Ecto neural progenitor cell (in vitro differentiated cells): ENCODE results near the gene SPATA33.
"Not testable (repeated sequence)": the region's sequence is repeated elsewhere in the genome, so short reads cannot be mapped to it uniquely, and the experiment has no call there.

Experiments used
- DNase-seq: peaks from one replicate; pipeline ENCODE4 v3.0.0-alpha.2; 2018; ENCODE audit warnings: low spot score

The SPATA33 gene

DNA sequence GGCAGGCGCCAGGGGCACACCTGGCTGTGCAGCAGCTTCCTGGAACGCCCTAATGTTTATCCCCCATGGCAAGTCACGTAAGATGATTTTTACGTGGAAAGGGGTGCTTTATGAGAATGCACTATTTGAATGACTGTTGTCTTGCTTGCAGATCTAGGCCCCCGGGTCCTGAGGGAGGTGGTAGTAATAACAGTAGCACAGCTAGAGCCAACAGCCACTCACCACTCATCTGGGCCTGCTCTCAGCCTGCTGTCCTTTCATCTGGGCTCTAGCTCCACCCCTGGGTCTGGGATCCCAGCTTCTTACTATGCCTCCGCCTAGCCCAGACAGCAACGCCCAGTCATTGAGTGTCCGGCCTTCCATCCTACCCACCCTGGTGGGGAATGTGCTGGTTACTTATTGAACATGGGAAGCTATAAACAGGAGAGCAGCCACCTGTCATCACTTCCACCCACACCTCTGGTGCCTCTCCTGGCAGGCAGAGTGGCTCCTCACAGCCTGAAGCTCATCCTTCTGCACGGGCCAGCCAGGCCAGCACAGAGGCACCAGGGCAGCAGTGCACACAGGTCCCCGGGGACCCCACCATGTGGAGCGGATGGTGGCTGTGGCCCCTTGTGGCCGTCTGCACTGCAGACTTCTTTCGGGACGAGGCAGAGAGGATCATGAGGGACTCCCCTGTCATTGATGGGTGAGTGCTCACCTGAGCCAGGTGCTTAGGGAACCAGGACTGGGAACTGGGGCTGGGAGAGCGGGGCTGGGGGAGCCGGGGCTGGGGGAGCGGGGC is 27.6 kb upstream of the SPATA33 start:
- no peak for DNase-seq

GRCh38 chr16:89633064-89633631 is 24.5 kb upstream of the SPATA33 start:
- no peak for DNase-seq

DNA sequence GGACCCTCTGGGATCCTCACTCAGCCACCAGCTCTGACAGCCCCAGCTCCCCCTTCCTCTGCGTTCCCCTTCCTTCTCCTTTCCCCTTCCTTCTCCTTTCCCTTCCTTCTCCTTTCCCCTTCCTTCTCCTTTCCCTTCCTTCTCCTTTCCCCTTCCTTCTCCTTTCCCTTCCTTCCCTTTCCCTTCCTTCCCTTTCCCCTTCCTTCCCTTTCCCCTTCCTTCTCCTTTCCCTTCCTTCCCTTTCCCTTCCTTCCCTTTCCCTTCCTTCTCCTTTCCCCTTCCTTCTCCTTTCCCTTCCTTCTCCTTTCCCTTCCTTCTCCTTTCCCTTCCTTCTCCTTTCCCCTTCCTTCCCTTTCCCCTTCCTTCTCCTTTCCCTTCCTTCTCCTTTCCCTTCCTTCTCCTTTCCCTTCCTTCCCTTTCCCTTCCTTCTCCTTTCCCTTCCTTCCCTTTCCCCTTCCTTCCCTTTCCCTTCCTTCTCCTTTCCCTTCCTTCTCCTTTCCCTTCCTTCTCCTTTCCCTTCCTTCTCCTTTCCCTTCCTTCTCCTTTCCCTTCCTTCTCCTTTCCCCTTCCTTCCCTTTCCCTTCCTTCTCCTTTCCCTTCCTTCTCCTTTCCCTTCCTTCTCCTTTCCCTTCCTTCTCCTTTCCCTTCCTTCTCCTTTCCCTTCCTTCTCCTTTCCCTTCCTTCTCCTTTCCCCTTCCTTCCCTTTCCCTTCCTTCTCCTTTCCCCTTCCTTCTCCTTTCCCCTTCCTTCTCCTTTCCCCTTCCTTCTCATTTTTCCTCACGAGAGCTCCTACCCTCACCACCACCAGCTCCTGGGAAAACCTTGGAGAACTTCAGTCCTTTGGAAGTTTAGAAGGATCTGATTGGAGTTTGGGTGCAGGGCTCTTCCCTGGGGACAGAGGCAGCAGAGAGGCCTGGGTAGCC is 22.9 kb upstream of the SPATA33 start:
- not testable (repeated sequence) for DNase-seq

GRCh38 chr16:89636663-89637062 is 21.0 kb upstream of the SPATA33 start:
- no peak for DNase-seq

GRCh38 chr16:89637379-89637778 is 20.3 kb upstream of the SPATA33 start:
- DNase-seq, result no peak

- no peak for DNase-seq
These were observed 19.2 kb upstream of the SPATA33 start for GRCh38 chr16:89638455-89638854.

DNA sequence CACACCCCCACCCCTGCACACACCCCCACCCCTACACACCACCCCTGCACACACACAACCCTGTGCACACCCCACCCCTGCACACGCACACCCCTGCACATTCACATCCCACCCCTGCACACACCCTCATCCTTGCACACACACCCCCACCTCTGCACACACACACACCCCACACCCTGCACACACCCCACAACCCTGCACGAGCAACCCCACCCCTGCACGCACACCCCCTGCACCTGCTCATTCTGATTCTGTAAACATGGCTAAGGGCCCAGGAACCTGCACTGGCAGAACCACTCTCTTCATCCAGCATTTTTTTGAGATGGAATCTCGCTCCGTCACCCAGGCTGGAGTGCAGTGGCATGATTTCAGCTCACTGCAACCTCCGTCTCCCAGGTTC is 18.3 kb upstream of the SPATA33 start:
- DNase-seq, result no peak

DNA sequence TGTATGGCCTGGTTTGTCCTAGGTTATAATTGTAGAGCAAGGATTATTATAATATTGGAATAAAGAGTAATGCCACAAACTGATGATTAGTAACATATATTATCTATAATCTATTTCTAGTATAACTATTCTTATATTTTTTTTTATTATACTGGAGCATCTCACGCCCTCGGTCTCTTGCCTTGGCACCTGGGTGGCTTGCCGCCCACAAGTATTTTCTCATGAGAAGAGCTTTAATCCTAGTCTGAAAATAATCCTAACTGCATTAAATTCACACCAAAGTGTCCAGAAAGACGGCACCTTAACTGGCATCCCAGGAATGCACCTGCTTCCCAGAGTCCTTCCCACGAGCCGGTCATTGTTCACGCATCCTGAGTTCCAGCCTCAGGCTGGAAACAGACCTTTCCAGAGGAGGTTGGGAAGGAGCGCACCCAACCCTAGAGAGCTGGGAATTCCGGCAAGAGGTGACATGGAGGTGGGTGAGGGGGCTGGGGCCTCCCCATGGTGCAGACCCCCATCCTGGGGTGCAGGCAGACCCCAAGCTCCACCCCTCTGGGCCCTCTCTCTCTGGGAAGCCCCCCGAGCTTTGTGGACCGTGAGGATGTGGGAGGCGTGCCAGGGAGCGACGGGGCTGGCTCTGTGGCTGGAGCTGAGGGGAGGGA is 16.0 kb upstream of the SPATA33 start:
- DNase-seq, result no peak

GRCh38 chr16:89642574-89642973 is 15.1 kb upstream of the SPATA33 start:
- DNase-seq, result no peak

DNA sequence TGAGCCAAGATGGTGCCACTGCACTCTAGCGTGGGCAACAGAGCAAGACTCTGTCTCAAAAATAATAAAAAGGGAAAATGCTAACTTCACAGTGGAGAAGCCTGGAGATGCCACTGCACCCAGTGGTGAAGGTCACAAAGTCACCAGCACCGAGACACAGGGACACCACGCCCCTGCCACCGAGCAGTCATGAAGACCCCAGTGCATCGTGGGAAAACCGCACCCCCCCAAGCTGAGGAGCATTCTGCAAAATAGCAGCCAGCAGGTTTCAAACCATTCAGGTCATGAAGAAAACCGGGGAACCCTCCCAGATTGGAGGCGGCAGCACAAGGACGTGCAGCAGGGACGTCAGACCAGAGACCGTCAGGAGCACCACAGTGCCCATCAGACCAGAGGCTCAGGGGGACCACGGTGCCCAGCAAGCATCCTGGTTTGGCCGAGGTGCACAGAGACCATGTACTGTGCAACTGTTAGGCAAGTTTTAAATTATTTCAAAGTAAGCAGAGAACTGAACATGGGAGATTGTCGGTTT is 13.8 kb upstream of the SPATA33 start:
- DNase-seq, result no peak

GRCh38 chr16:89645122-89645521 is 12.5 kb upstream of the SPATA33 start:
- no peak for DNase-seq

GRCh38 chr16:89646270-89646669 is 11.4 kb upstream of the SPATA33 start:
- DNase-seq, result no peak

DNA sequence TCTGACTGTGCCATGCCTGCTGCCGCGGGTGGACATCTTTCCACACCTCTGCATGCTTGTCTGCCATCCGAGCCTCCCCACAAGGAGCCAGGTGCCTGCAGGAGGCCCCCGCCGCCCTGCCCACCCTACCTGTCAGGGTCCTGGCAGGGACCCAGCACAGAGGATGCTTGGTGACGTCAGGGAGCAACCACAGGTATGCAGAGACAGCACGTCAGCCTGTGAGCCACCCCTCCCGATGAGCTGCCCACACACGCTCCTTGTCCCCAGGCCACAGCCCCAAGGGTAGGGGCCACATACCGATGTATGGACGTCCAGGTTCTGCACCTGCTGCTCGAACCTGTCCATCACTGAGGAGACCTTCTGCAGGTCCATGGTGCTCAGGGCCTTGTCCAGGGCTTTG is 10.7 kb upstream of the SPATA33 start:
- no peak for DNase-seq

- no peak for DNase-seq
These were observed 6.1 kb upstream of the SPATA33 start for GRCh38 chr16:89651584-89651983.

DNA sequence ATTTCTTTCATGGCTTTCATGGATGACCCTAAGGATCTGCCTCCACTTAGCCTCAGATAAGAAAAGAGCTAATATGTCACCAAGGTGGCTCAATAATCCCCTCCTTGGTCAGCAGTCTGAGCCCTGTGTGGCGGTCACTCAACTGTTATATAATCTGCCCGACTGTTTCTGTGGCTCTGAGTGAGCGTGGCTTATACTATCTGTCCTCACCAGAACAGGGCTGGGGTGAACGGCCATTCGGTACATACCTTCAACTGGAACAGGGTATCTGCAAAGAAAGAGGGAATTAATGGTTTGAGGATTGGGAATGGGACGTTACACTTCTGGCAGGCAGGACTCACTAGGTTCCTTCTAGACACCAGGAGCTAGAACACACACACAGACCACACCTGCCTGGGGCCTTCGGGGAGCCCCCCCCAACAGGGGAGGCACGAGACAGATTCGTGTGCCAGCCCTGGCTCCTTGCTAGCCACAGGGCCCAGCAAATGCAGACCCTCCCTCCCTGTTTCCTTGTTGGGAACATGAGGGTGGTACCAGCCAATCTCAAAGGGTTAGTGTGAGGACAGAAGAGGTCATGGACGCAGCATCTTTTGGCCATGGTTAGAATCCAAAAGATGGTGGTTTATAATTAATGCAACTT is 3.9 kb upstream of the SPATA33 start:
- no peak for DNase-seq

GRCh38 chr16:89655062-89655643 is 2.5 kb upstream of the SPATA33 start:
- no peak for DNase-seq

DNA sequence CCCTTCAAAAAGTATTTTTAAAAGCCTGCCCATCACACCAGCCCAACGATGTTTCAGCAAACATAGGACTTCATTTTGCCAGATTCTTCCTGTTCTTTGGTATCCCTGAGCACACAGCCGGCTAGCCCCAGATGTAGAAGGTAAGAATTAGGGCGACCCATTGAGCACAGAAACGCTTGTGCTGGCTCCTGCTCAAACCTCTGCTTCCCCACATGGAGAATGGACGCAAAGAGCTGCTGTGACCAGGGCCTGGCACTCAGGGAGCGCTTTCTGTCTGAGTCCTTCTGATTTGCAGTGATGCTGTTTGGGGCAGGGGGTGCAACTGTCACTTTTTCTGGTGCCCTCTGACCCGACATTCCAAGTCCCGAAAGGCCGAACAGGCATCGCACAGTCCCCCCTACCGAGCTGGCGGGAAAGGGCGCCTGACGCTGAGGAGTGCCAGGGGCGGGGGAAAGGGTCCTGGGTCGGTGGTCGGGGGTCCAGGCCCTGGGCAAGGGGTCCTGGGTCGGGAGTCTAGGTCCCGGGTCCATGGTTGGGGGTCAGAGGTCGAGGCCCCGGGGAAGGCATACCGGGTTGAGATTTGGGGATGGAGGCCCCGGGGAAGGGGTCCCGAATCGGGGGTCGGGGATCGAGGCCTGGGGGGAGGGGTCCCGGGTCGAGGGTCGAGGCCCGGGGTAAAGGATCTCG is 1.1 kb upstream of the SPATA33 start:
- DNase-seq, result peak; percentile 50

GRCh38 chr16:89658221-89658879 is 714 bp downstream of the SPATA33 start:
- DNase-seq, result no peak

DNA sequence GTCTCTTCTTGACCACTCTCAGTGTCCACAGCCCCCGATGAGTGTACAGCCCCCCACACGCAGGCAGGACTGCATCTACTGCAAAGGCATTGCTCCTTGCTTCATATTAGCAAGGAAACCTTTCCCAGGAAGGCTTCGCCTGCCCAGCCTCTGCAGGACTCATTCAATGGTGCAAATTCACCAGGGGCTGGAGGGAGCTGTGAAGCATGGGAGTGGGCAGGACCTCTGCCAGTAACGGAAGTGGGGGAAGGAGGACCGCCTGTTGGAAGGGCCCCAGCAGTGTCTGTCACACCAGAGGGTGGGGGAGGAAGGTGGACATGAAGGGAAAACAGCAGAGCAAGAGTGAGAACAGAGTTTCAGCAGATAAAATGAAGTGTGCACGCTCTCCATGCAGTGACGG is 2.5 kb downstream of the SPATA33 start:
- DNase-seq, result no peak

- no peak for DNase-seq
These were observed 3.6 kb downstream of the SPATA33 start for GRCh38 chr16:89661215-89661614.
